T-helper 2 cell treated with Interferon-gamma antibody and Interleukin-4, amounts not matched to agents 100 ng/mL and 5 ng/mL, for 36 hours (primary cell): ENCODE results near the gene FOXP2. TPM values are rescaled to one million over a fixed set of nuclear protein-coding genes. Genes with fewer than 3 reads are reported as not detected.

ENCODE experiments used
- intact Hi-C: fragments of 100-400 bp; cut with micrococcal nuclease; formaldehyde crosslinking; loops from one replicate; pipeline ENCODE4 v1.15.1; 2023
- total RNA-seq: library from RNA; stranded (reverse); gene quantifications from 2 replicates; pipeline ENCODE4 v1.2.3, GENCODE V29; 2022

The FOXP2 gene
- total RNA-seq, 1 donor from 2014 or later = not detected

GRCh38 chr7:114711241-114711640 lies 296.6 kb downstream of the FOXP2 start:
- intact Hi-C loops = no loop called here

GRCh38 chr7:114715907-114716306 lies 301.3 kb downstream of the FOXP2 start:
- intact Hi-C loops = no loop called here

GRCh38 chr7:114718861-114719260 lies 304.2 kb downstream of the FOXP2 start:
- intact Hi-C loops = no loop called here

GRCh38 chr7:114720725-114721124 lies 306.1 kb downstream of the FOXP2 start:
- intact Hi-C loops = no loop called here

- intact Hi-C loops = no loop called here
These were observed 307.9 kb downstream of the FOXP2 start for GRCh38 chr7:114722562-114722961.

GRCh38 chr7:114723308-114723707 lies 308.7 kb downstream of the FOXP2 start:
- intact Hi-C loops = no loop called here

GRCh38 chr7:114740095-114740494 lies 325.5 kb downstream of the FOXP2 start:
- intact Hi-C loops = no loop called here

- intact Hi-C loops = no loop called here
These were observed 326.3 kb downstream of the FOXP2 start for GRCh38 chr7:114740941-114741340.

- intact Hi-C loops = no loop called here
These were observed 327.3 kb downstream of the FOXP2 start for GRCh38 chr7:114741911-114742310.
